Parathyroid adenoma (tissue), 2 donors: ENCODE measurements around the gene ZNF212.

Experiments
- H2AFZ ChIP-seq: fragments of 300-600 bp; sonication (generic); one replicate; pipeline ENCODE4 v1.7.0; 2017; ENCODE audit warnings: antibody characterized with exemption, mild to moderate bottlenecking
- H3K27ac ChIP-seq: fragments of 300-600 bp; sonication (generic); one replicate; pipeline ENCODE4 v1.7.0; 2017
- H3K27me3 ChIP-seq: fragments of 300-600 bp; sonication (generic); one replicate; pipeline ENCODE4 v1.7.0; 2017; ENCODE audit warnings: low read length; ENCODE audit not compliant: control insufficient read depth, insufficient read depth
- H3K36me3 ChIP-seq: fragments of 300-600 bp; sonication (generic); one replicate; pipeline ENCODE4 v1.7.0; 2017; ENCODE audit warnings: low read length; ENCODE audit not compliant: control insufficient read depth, insufficient read depth
- H3K4me1 ChIP-seq: fragments of 300-600 bp; sonication (generic); one replicate; pipeline ENCODE4 v1.7.0; 2017; ENCODE audit warnings: control low read depth
- H3K4me2 ChIP-seq: fragments of 300-600 bp; sonication (generic); one replicate; pipeline ENCODE4 v1.7.0; 2017; ENCODE audit warnings: low read length
- H3K4me3 ChIP-seq: fragments of 300-600 bp; sonication (generic); one replicate; pipeline ENCODE4 v1.7.0; 2017; ENCODE audit warnings: low read depth, low read length
- H3K79me2 ChIP-seq: fragments of 300-600 bp; sonication (generic); one replicate; pipeline ENCODE4 v1.7.0; 2017; ENCODE audit warnings: control low read depth
- H3K9ac ChIP-seq: fragments of 300-600 bp; sonication (generic); one replicate; pipeline ENCODE4 v1.7.0; 2017; ENCODE audit warnings: mild to moderate bottlenecking
- H3K9me3 ChIP-seq: fragments of 300-600 bp; sonication (generic); one replicate; pipeline ENCODE4 v1.7.0; 2017; ENCODE audit warnings: low read length; ENCODE audit not compliant: control insufficient read depth
- TF ChIP-seq, protein P1 (sequence below): fragments of 300-600 bp; sonication (generic); IDR thresholded peaks from one replicate; pipeline ENCODE4 v1.7.0; 2017; ENCODE audit warnings: antibody characterized with exemption, mild to moderate bottlenecking
- donor health status: primary hyperparathyroidism.

ZNF212 gene

DNA sequence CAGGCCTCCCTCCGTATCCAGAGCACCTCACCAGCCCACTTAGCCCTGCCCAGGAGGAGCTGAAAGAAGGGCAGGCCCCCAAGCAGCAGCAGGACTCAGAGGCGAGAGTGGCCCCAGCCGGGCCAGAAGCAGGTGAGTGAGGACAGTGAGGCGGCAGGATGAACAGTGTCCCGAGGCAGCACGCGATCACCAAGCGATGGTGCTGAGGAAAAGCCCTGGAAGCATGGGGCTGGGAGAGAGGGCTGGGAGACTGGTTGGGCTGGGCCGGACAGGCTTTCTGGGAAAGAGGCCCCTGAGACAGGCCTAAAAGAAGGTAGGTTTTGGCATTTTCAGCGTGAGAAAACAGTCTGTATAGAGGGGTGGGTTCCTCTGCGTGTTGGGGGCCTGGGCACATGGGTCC is 38.9 kb downstream of the ZNF212 start:
- no peak overlapping the region for H3K9ac ChIP-seq
- TF ChIP-seq, protein P1, sequence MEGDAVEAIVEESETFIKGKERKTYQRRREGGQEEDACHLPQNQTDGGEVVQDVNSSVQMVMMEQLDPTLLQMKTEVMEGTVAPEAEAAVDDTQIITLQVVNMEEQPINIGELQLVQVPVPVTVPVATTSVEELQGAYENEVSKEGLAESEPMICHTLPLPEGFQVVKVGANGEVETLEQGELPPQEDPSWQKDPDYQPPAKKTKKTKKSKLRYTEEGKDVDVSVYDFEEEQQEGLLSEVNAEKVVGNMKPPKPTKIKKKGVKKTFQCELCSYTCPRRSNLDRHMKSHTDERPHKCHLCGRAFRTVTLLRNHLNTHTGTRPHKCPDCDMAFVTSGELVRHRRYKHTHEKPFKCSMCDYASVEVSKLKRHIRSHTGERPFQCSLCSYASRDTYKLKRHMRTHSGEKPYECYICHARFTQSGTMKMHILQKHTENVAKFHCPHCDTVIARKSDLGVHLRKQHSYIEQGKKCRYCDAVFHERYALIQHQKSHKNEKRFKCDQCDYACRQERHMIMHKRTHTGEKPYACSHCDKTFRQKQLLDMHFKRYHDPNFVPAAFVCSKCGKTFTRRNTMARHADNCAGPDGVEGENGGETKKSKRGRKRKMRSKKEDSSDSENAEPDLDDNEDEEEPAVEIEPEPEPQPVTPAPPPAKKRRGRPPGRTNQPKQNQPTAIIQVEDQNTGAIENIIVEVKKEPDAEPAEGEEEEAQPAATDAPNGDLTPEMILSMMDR = no peak
- no peaks in the 10 kb centered on the region for H3K36me3 ChIP-seq
- H3K4me1 ChIP-seq = no peaks in the 10 kb centered on the region
- no peaks in the 10 kb centered on the region for H3K27me3 ChIP-seq
- no peak overlapping the region for H2AFZ ChIP-seq
- H3K27ac ChIP-seq = no peak overlapping the region
- H3K9me3 ChIP-seq = no peaks in the 10 kb centered on the region
- H3K4me3 ChIP-seq = no peak overlapping the region
- H3K4me2 ChIP-seq = no peak overlapping the region
- H3K79me2 ChIP-seq = no peaks in the 10 kb centered on the region

DNA sequence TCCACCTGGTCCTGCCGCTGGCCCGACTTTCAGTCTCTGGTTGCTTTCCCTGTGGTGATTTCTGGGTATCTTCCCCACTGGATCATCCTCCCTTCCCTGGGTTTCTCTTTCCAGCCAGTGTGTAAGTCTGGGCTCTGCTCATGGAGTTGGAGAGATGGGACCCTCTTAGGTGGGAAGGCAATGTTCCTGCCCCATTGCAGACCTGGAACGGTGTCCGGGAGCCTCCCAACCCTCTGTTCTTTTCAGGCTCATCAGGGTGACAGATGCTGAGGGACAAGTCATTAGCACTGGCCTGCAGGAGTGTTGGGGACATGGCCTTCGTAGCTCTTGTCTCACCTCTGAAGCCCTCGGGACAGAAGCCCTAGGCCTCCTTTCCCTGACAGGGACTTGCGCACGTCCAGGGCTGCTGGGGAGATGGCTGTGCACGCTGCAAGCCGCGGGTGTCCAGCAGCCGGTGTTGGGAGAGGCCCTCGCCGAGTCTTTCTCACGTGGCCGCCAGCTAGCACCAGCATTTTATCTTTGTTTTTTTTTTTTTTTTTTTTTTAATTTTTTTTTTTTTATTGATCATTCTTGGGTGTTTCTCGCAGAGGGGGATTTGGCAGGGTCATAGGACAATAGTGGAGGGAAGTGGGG is 39.8 kb downstream of the ZNF212 start:
- no peak overlapping the region for H3K4me3 ChIP-seq
- H3K9ac ChIP-seq = no peak overlapping the region
- no peaks in the 10 kb centered on the region for H3K27me3 ChIP-seq
- no peaks in the 10 kb centered on the region for H3K4me1 ChIP-seq
- H3K36me3 ChIP-seq = no peaks in the 10 kb centered on the region
- TF ChIP-seq, protein P1 = no peak
- H2AFZ ChIP-seq = no peak overlapping the region
- H3K9me3 ChIP-seq = no peaks in the 10 kb centered on the region
- no peak overlapping the region for H3K4me2 ChIP-seq
- no peak overlapping the region for H3K27ac ChIP-seq
- no peaks in the 10 kb centered on the region for H3K79me2 ChIP-seq

GRCh38 chr7:149280151-149280550 is 40.7 kb downstream of the ZNF212 start:
- H3K4me2 ChIP-seq = no peak overlapping the region
- H3K36me3 ChIP-seq = no peaks in the 10 kb centered on the region
- H3K9ac ChIP-seq = no peak overlapping the region
- H3K27me3 ChIP-seq = no peaks in the 10 kb centered on the region
- no peak overlapping the region for H3K4me3 ChIP-seq
- H3K27ac ChIP-seq = no peak overlapping the region
- no peak overlapping the region for H2AFZ ChIP-seq
- no peaks in the 10 kb centered on the region for H3K4me1 ChIP-seq
- no peaks in the 10 kb centered on the region for H3K9me3 ChIP-seq
- H3K79me2 ChIP-seq = no peaks in the 10 kb centered on the region
- TF ChIP-seq, protein P1 = no peak

DNA sequence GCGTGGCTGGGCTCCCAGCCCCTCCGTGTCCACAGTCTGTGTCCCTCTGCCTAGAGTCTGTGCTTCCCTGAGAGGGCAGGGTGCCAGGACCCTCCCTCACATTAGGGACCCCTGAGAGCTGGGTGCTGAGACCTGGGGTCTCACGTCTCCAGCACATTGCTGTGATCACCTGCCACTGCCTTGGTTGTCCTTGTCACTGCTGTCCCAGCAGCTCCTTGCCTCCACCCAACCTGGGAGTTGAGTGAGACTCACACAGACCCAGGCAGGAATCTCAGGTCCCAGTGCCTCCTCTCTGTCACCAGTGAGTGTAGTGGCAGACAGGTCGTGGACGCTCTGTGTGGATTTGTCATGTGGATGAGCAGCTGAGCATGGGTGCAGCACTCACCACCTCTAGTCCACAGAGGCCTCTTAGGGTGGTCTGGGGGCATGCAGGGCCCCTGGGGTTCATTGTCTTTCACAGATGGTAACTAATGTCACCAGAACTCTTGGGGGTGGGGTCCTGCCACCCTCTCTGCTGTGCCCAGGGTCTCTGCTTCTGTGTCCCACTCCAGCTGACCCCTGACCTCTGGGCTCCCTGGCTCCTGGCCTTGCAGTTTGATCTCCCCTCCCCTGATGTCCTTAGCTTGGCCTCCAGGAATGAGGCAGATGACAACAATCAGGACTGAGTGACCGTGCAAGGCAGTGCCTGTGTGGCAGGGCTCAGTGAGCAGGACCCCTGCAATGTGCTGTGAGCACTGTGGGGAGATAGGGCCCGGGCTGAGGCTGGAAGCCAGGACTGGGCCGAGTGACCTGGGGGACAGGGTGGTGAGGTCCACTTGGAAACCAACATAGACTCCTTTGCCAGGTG is 41.4 kb downstream of the ZNF212 start:
- Histone ChIP-seq H3K27me3 (no peaks in the 10 kb centered on the region), H3K4me3 (no peak overlapping the region), H3K9ac (no peak overlapping the region), H3K4me1 (peaks cover 3% of the 10 kb centered on the region), H3K9me3 (no peaks in the 10 kb centered on the region), H3K4me2 (no peak overlapping the region), H3K79me2 (no peaks in the 10 kb centered on the region), H2AFZ (no peak overlapping the region), H3K36me3 (no peaks in the 10 kb centered on the region), H3K27ac (no peak overlapping the region)
- TF ChIP-seq, protein P1 = no peak
